B cell (primary cell): ENCODE measurements around the gene ULK1. TPM values are rescaled to one million over a fixed set of nuclear protein-coding genes. Genes with fewer than 3 reads are reported as not detected.

Experiments used
- ATAC-seq: fragments of 200-7000 bp; cut with Tn5 transposase; one replicate; pipeline ENCODE4 v1.10.0; 2021; ENCODE audit warnings: low read depth, mild to moderate bottlenecking, moderate number of reproducible peaks, moderate library complexity
- CTCF ChIA-PET: fragments of 350-600 bp; sonication (Branson Sonifier 250); formaldehyde crosslinking; loops from one replicate; lab custom pipeline; 2021; ENCODE audit warnings: antibody characterized with exemption, inconsistent platforms; lab: Charles Lee
- POLR2A ChIA-PET: fragments of 350-600 bp; sonication (Branson Sonifier 250); formaldehyde crosslinking; loops from one replicate; lab custom pipeline; 2021; ENCODE audit warnings: antibody characterized with exemption; lab: Charles Lee
- DNase-seq: peaks from one replicate; pipeline ENCODE4 v3.0.0; 2013
- H2AFZ ChIP-seq: 2 replicates; pipeline ENCODE4 v1.6.1; 2012; ENCODE audit warnings: mild to moderate bottlenecking, low read depth, low read length; ENCODE audit not compliant: insufficient read depth, poor library complexity, severe bottlenecking
- H3K27ac ChIP-seq, 2 donors: 1 replicate in 1 of 2; 2 replicates in 1 of 2; pipeline ENCODE4 v1.5.1; 2012 to 2013; ENCODE audit warnings: low read length in 2 of 2, mild to moderate bottlenecking in 2 of 2, moderate library complexity in 1 of 2
- H3K27me3 ChIP-seq, 4 experiments: fragments of 200-600 bp in 1 of 4; sonication (generic) in 1 of 4; replicated peaks in 1 of 4; 1 replicate in 2 of 4; 2 replicates in 2 of 4; pipeline versions ENCODE4 v1.6.1 to v1.7.0; 2013 to 2016; ENCODE audit warnings: low read length in 3 of 4, mild to moderate bottlenecking in 2 of 4, mixed read lengths in 1 of 4, moderate library complexity in 1 of 4; ENCODE audit not compliant: insufficient read depth in 4 of 4, control insufficient read depth in 3 of 4; ENCODE audit errors: control extremely low read depth in 1 of 4
- H3K36me3 ChIP-seq, 2 experiments: replicated peaks in 1 of 2; 1 replicate in 1 of 2; 2 replicates in 1 of 2; pipeline versions ENCODE4 v1.6.1 to v1.7.1; 2013; ENCODE audit warnings: low read length in 1 of 2; ENCODE audit not compliant: insufficient read depth in 2 of 2, control insufficient read depth in 1 of 2; ENCODE audit errors: control extremely low read depth in 1 of 2, extremely low read depth in 1 of 2
- H3K4me1 ChIP-seq, 2 donors: fragments of 200-600 bp in 1 of 2; sonication (generic) in 1 of 2; 1 replicate in 1 of 2; 2 replicates in 1 of 2; pipeline versions ENCODE4 v1.5.1 to v1.6.1; 2013 to 2017; ENCODE audit warnings: low read length in 2 of 2; ENCODE audit not compliant: control insufficient read depth in 2 of 2, insufficient read depth in 2 of 2
- H3K4me2 ChIP-seq: replicated peaks from 2 replicates; pipeline ENCODE3; 2012; ENCODE audit warnings: mild to moderate bottlenecking, low read depth, low read length; ENCODE audit not compliant: poor library complexity, severe bottlenecking
- H3K4me3 ChIP-seq, 5 experiments: fragments of 200-600 bp in 1 of 5; sonication (generic) in 1 of 5; 1 replicate in 3 of 5; 2 replicates in 2 of 5; pipeline versions ENCODE4 v1.5.1 to v1.7.0; 2011 to 2016; ENCODE audit warnings: low read length in 4 of 5, mild to moderate bottlenecking in 4 of 5, low read depth in 2 of 5, control low read depth in 1 of 5, moderate library complexity in 1 of 5; ENCODE audit not compliant: insufficient read depth in 1 of 5; ENCODE audit errors: control extremely low read depth in 1 of 5, extremely low read depth in 1 of 5
- H3K79me2 ChIP-seq: fragments of 200-600 bp; sonication (generic); one replicate; pipeline ENCODE4 v1.6.0; 2016; ENCODE audit warnings: low read length; ENCODE audit not compliant: control insufficient read depth, insufficient read depth
- H3K9ac ChIP-seq: fragments of 200-600 bp; sonication (generic); 2 replicates; pipeline ENCODE4 v1.6.1; 2017; ENCODE audit warnings: mild to moderate bottlenecking, low read length, moderate library complexity
- H3K9me3 ChIP-seq, 3 donors: one replicate each; pipeline versions ENCODE4 v1.6.1 to v1.7.1; 2013; ENCODE audit warnings: low read length in 2 of 3; ENCODE audit not compliant: control insufficient read depth in 2 of 3, insufficient read depth in 1 of 3; ENCODE audit errors: control extremely low read depth in 1 of 3
- H4K20me1 ChIP-seq: 2 replicates; pipeline ENCODE4 v1.6.0; 2012; ENCODE audit warnings: mild to moderate bottlenecking, low read length; ENCODE audit not compliant: insufficient read depth, control insufficient read depth, poor library complexity, severe bottlenecking
- H3K27ac Mint-ChIP-seq: one replicate; pipeline ENCODE4 v1.8.0; 2021; ENCODE audit warnings: mixed read lengths
- H3K27me3 Mint-ChIP-seq: one replicate; pipeline ENCODE4 v1.8.0; 2021; ENCODE audit warnings: mixed read lengths
- H3K4me1 Mint-ChIP-seq: one replicate; pipeline ENCODE4 v1.8.0; 2021; ENCODE audit warnings: mixed read lengths
- H3K4me3 Mint-ChIP-seq: one replicate; pipeline ENCODE4 v1.8.0; 2021; ENCODE audit warnings: mixed read lengths
- H3K9me3 Mint-ChIP-seq: one replicate; pipeline ENCODE4 v1.8.0; 2022; ENCODE audit warnings: mixed read lengths; ENCODE audit not compliant: insufficient read depth
- CTCF ChIP-seq: fragments of 200-600 bp; IDR thresholded peaks from one replicate; pipeline ENCODE4 v1.8.0; 2022; ENCODE audit warnings: antibody characterized with exemption, mild to moderate bottlenecking
- EZH2 ChIP-seq: IDR thresholded peaks from 2 replicates; pipeline ENCODE4 v1.6.1; 2012; ENCODE audit warnings: borderline replicate concordance, low read depth, mild to moderate bottlenecking, moderate library complexity, low read length; ENCODE audit not compliant: insufficient read depth, poor library complexity, severe bottlenecking
- WGBS: methylation state at CpG from one replicate; pipeline ENCODE4 v1.1.5; 2013; ENCODE audit warnings: missing lambda C conversion rate; ENCODE audit not compliant: insufficient coverage; 5-methylcytosine and 5-hydroxymethylcytosine counted together
- intact Hi-C: fragments of 100-400 bp; cut with micrococcal nuclease; formaldehyde crosslinking; loops from one replicate; pipeline ENCODE4 v1.10.0; 2022
- polyA plus RNA-seq: library from polyadenylated mRNA; depleted of rRNA; stranded (reverse); fragments of >200 nt; gene quantifications from 2 replicates; pipeline ENCODE4 v1.2.3, GENCODE V29; 2012
- total RNA-seq, 2 donors: library from RNA; stranded (reverse); fragments of 120-200 nt in 1 of 2; gene quantifications; 1 replicate in 1 of 2; 2 replicates in 1 of 2; pipeline versions ENCODE4 v1.2.3 to v1.2.4, GENCODE V29; 2013 to 2022

Gene ULK1
- total and polyA plus RNA-seq, 2 donors (not counting 1 experiment from before 2014, with no cell fraction given), result 38.9 to 59.5 TPM

GRCh38 chr12:131897875-131898274 is 3.5 kb downstream of the ULK1 start:
- DNase-seq (peak; percentile 4), ATAC-seq (no peak)
- Histone ChIP-seq H3K4me2 (no peak overlapping the region), H2AFZ (no peak overlapping the region), H3K79me2 (peaks cover 74% of the 10 kb centered on the region), H3K36me3 (peaks cover 2 to 10% of the 10 kb centered on the region in 2 experiments), H3K27me3 (no peaks in the 10 kb centered on the region), H3K4me3 (no peak overlapping the region), H3K27ac (no peak overlapping the region), H3K9ac (no peak overlapping the region), H4K20me1 (peaks cover 61% of the 10 kb centered on the region), H3K9me3 (no peaks in the 10 kb centered on the region), H3K4me1 (peaks cover 18 to 23% of the 10 kb centered on the region in 2 donors)
- Mint-ChIP-seq H3K4me3 (peak overlapping the region; percentile 29), H3K4me1 (peaks cover 25% of the 10 kb centered on the region), H3K27ac (no peak overlapping the region), H3K9me3 (no peaks in the 10 kb centered on the region), H3K27me3 (no peaks in the 10 kb centered on the region)
- intact Hi-C loops, result loop anchor here (5.0 to 10.0 kb wide), 3 partner anchors 133 to 186 kb away; partner anchors contain the start of gene SFSWAP
- no peak for TF ChIP-seq EZH2
- no peak for TF ChIP-seq CTCF
- ChIA-PET CTCF (no interaction called here), POLR2A (no interaction called here)
- 90% methylated on average over 8 of the region's 9 CpGs for WGBS

- H3K4me3 ChIP-seq, result no peak overlapping the region
- H3K4me2 ChIP-seq, result no peak overlapping the region
- peaks cover 87% of the 10 kb centered on the region for H4K20me1 ChIP-seq
- H3K27ac ChIP-seq, result no peak overlapping the region
- no peak overlapping the region for H2AFZ ChIP-seq
- H3K27me3 Mint-ChIP-seq, result no peaks in the 10 kb centered on the region
- no peak overlapping the region for H3K4me3 Mint-ChIP-seq
- no peak overlapping the region for H3K27ac Mint-ChIP-seq
- TF ChIP-seq EZH2 (no peak), CTCF (no peak)
- ChIA-PET POLR2A (no interaction called here), CTCF (no interaction called here)
- peaks cover 15 to 17% of the 10 kb centered on the region in 2 donors for H3K4me1 ChIP-seq
- H3K9me3 Mint-ChIP-seq, result no peaks in the 10 kb centered on the region
- H3K79me2 ChIP-seq, result peaks cover 93% of the 10 kb centered on the region
- WGBS, result 96% methylated on average over 6 of the region's 6 CpGs
- peak; percentile 4 for DNase-seq
- intact Hi-C loops, result no loop called here
- no peak overlapping the region for H3K9ac ChIP-seq
- no peaks in the 10 kb centered on the region for H3K27me3 ChIP-seq
- H3K4me1 Mint-ChIP-seq, result peaks cover 25% of the 10 kb centered on the region
- peaks cover 2 to 10% of the 10 kb centered on the region in 2 experiments for H3K36me3 ChIP-seq
- ATAC-seq, result no peak
- no peaks in the 10 kb centered on the region for H3K9me3 ChIP-seq
Observed at GRCh38 chr12:131900397-131900796, 6.0 kb downstream of the ULK1 start.
